Panc1 (cell line): ENCODE data around the gene PINK1. TPM values are rescaled to one million over a fixed set of nuclear protein-coding genes. Genes with fewer than 3 reads are reported as not detected.

Experiments
- ATAC-seq: fragments of 200-7000 bp; cut with Tn5 transposase; 2 replicates; pipeline ENCODE4 v1.9.1; 2020; ENCODE audit warnings: mild to moderate bottlenecking, moderate library complexity
- BruUV-seq: library from RNA; stranded (reverse); fragments of 400-500 nt; replicated peaks from 2 replicates; lab custom pipeline; 2021; lab: Mats Ljungman, UMichigan
- CTCF ChIA-PET: fragments of 300-600 bp; sonication (Branson Sonifier 250); formaldehyde crosslinking; loops from one replicate; lab custom pipeline; 2022; ENCODE audit warnings: antibody characterized with exemption; lab: Charles Lee
- POLR2A ChIA-PET: fragments of 300-600 bp; sonication (Branson Sonifier 250); formaldehyde crosslinking; loops from one replicate; lab custom pipeline; 2022; ENCODE audit warnings: antibody characterized with exemption; lab: Charles Lee
- DNase-seq: peaks from one replicate; pipeline ENCODE4 v3.0.0-alpha.2; 2010; ENCODE audit warnings: low read depth, low spot score
- H3K27ac ChIP-seq: 2 replicates; pipeline ENCODE4 v1.5.1; 2011; ENCODE audit warnings: mild to moderate bottlenecking, low read length, inconsistent platforms
- H3K27me3 ChIP-seq: fragments of 200-500 bp; sonication (Bioruptor generic); 2 replicates; pipeline ENCODE4 v1.6.0; 2014; ENCODE audit warnings: low read length, inconsistent platforms; ENCODE audit not compliant: control insufficient read depth, insufficient read depth
- H3K36me3 ChIP-seq: fragments of 200-500 bp; sonication (Bioruptor generic); 2 replicates; pipeline ENCODE4 v1.5.1; 2014; ENCODE audit warnings: inconsistent platforms, mild to moderate bottlenecking, low read length, moderate library complexity; ENCODE audit not compliant: control insufficient read depth, insufficient read depth
- H3K4me1 ChIP-seq: 2 replicates; pipeline ENCODE4 v1.5.1; 2011; ENCODE audit warnings: inconsistent platforms, mild to moderate bottlenecking, low read length, moderate library complexity; ENCODE audit not compliant: control insufficient read depth, insufficient read depth
- H3K4me3 ChIP-seq, 2 experiments: 2 replicates each; pipeline ENCODE4 v1.5.1; 2011 to 2012; ENCODE audit warnings: low read depth in 2 of 2, low read length in 2 of 2, mild to moderate bottlenecking in 2 of 2, inconsistent platforms in 1 of 2, moderate library complexity in 1 of 2
- H3K9me3 ChIP-seq: fragments of 200-500 bp; sonication (Bioruptor generic); 2 replicates; pipeline ENCODE4 v1.5.1; 2014; ENCODE audit warnings: low read depth, mild to moderate bottlenecking, inconsistent platforms, low read length, moderate library complexity; ENCODE audit not compliant: control insufficient read depth, insufficient read depth
- POLR2AphosphoS5 ChIP-seq: IDR thresholded peaks from 2 replicates; pipeline ENCODE4 v1.6.1; 2012; ENCODE audit warnings: mild to moderate bottlenecking, low read depth, low read length, moderate library complexity
- SIN3A ChIP-seq: IDR thresholded peaks from 2 replicates; pipeline ENCODE4 v1.6.1; 2012; ENCODE audit warnings: low read depth, mild to moderate bottlenecking, low read length, moderate library complexity, borderline replicate concordance; ENCODE audit not compliant: insufficient read depth
- TCF7L2 ChIP-seq: IDR thresholded peaks from 2 replicates; pipeline ENCODE4 v1.6.1; 2011; ENCODE audit warnings: mild to moderate bottlenecking, low read depth, low read length, inconsistent platforms
- in situ Hi-C: cut with HindIII; loops from 2 replicates; pipeline ENCODE4 v1.10.0; 2016; ENCODE audit warnings: low sequenced_read_pairs, low pct_unique_long_range_greater_than_20kb
- intact Hi-C: fragments of 100-400 bp; cut with micrococcal nuclease; formaldehyde crosslinking; loops from one replicate; pipeline ENCODE4 v1.10.0; 2022; ENCODE audit not compliant: unreplicated experiment
- total RNA-seq: library from RNA; stranded (reverse); gene quantifications from one replicate; pipeline ENCODE4 v1.2.1, GENCODE V29; 2021; ENCODE audit not compliant: unreplicated experiment
- TF ChIP-seq, protein P1 (sequence below): fragments of 450-650 bp; IDR thresholded peaks from 2 replicates; pipeline ENCODE4 v1.5.1; 2017; ENCODE audit warnings: mild to moderate bottlenecking
- TF ChIP-seq, protein P2 (sequence below), 2 experiments: IDR thresholded peaks; 2 replicates each; pipeline ENCODE4 v1.6.1; 2011 to 2012; ENCODE audit warnings: low read depth in 2 of 2, control low read depth in 1 of 2, low read length in 1 of 2, mild to moderate bottlenecking in 1 of 2, moderate library complexity in 1 of 2; ENCODE audit not compliant: insufficient read depth in 1 of 2

Gene PINK1
- total RNA-seq, 1 experiment from 2014 or later = 32.1 TPM

GRCh38 chr1:20612221-20612746 lies 21.0 kb upstream of the PINK1 start:
- TF ChIP-seq POLR2AphosphoS5 (no peak), TCF7L2 (no peak), SIN3A (no peak)
- TF ChIP-seq, protein P1, sequence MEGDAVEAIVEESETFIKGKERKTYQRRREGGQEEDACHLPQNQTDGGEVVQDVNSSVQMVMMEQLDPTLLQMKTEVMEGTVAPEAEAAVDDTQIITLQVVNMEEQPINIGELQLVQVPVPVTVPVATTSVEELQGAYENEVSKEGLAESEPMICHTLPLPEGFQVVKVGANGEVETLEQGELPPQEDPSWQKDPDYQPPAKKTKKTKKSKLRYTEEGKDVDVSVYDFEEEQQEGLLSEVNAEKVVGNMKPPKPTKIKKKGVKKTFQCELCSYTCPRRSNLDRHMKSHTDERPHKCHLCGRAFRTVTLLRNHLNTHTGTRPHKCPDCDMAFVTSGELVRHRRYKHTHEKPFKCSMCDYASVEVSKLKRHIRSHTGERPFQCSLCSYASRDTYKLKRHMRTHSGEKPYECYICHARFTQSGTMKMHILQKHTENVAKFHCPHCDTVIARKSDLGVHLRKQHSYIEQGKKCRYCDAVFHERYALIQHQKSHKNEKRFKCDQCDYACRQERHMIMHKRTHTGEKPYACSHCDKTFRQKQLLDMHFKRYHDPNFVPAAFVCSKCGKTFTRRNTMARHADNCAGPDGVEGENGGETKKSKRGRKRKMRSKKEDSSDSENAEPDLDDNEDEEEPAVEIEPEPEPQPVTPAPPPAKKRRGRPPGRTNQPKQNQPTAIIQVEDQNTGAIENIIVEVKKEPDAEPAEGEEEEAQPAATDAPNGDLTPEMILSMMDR = no peak
- TF ChIP-seq, protein P2, sequence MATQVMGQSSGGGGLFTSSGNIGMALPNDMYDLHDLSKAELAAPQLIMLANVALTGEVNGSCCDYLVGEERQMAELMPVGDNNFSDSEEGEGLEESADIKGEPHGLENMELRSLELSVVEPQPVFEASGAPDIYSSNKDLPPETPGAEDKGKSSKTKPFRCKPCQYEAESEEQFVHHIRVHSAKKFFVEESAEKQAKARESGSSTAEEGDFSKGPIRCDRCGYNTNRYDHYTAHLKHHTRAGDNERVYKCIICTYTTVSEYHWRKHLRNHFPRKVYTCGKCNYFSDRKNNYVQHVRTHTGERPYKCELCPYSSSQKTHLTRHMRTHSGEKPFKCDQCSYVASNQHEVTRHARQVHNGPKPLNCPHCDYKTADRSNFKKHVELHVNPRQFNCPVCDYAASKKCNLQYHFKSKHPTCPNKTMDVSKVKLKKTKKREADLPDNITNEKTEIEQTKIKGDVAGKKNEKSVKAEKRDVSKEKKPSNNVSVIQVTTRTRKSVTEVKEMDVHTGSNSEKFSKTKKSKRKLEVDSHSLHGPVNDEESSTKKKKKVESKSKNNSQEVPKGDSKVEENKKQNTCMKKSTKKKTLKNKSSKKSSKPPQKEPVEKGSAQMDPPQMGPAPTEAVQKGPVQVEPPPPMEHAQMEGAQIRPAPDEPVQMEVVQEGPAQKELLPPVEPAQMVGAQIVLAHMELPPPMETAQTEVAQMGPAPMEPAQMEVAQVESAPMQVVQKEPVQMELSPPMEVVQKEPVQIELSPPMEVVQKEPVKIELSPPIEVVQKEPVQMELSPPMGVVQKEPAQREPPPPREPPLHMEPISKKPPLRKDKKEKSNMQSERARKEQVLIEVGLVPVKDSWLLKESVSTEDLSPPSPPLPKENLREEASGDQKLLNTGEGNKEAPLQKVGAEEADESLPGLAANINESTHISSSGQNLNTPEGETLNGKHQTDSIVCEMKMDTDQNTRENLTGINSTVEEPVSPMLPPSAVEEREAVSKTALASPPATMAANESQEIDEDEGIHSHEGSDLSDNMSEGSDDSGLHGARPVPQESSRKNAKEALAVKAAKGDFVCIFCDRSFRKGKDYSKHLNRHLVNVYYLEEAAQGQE (IDR thresholded peaks at IDR 0.05; ENCODE audit: insufficient read depth in 1 of 2, low read depth in 2 of 2, low read length in 1 of 2) = no peak
- Histone ChIP-seq H3K9me3 (no peaks in the 10 kb centered on the region), H3K4me3 (no peak overlapping the region), H3K4me1 (peaks cover 49% of the 10 kb centered on the region), H3K36me3 (no peaks in the 10 kb centered on the region), H3K27me3 (no peaks in the 10 kb centered on the region), H3K27ac (peak overlapping the region; percentile 13)
- no TSS peak for BruUV-seq
- DNase-seq (no peak), ATAC-seq (peak; percentile 29; the same call in 1 of the 2 replicates)
- POLR2A ChIA-PET = no interaction called here
- CTCF ChIA-PET = interaction anchor here (1.4 kb wide), 1 partner anchor 37 kb away, joined by 4 read pairs; no protein-coding TSS in a partner anchor
- intact Hi-C loops = no loop called here
- in situ Hi-C loops = no loop called here

GRCh38 chr1:20614131-20614579 lies 19.1 kb upstream of the PINK1 start:
- no peaks in the 10 kb centered on the region for H3K36me3 ChIP-seq
- DNase-seq (no peak), ATAC-seq (peak; percentile 18; the same call in 1 of the 2 replicates)
- ChIA-PET CTCF (interaction anchor here (0.7 kb wide), 1 partner anchor 80 kb away, joined by 6 read pairs; no protein-coding TSS in a partner anchor), POLR2A (no interaction called here)
- H3K4me3 ChIP-seq = no peak overlapping the region
- BruUV-seq = no TSS peak
- no peaks in the 10 kb centered on the region for H3K9me3 ChIP-seq
- in situ Hi-C loops (no loop called here), intact Hi-C loops (no loop called here)
- H3K4me1 ChIP-seq = peaks cover 49% of the 10 kb centered on the region
- H3K27me3 ChIP-seq = no peaks in the 10 kb centered on the region
- TF ChIP-seq POLR2AphosphoS5 (peak; percentile 39; the same call in 1 of the 2 replicates), SIN3A (no peak; the same call in 1 of the 2 replicates), TCF7L2 (peak; percentile 71)
- TF ChIP-seq, protein P1 = no peak
- TF ChIP-seq, protein P2 (IDR thresholded peaks at IDR 0.05; ENCODE audit: insufficient read depth in 1 of 2, low read depth in 2 of 2, low read length in 1 of 2) = no peak
- peak overlapping the region; percentile 81 for H3K27ac ChIP-seq
